ENCODE results near the gene NAT16.

Gene NAT16

DNA sequence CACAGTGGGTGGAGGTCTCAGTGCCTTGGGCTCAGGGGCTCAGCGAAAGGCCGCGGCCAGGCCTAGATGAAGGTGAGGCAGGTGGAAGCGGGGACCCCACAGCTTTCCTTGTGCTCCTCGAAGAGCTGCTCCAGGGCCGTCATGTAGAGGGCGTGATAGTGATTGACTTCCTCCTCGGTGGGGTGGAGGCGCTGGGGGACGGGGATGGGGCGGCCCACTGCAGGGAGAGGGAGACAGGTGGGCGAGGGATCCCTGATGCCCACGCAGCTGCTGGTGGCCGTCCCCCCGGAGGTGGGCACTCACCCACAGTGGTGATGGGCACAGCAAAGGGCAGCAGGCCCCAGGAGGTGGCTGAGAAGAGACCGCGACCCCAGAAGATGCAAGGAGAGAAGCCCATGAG, 15.8 kb upstream of the NAT16 start:
- DNase-seq (ENCODE audit: low spot score): no peak
- Mint-ChIP-seq H3K27me3 (ENCODE audit: low read depth) (peaks cover 15% of the 10 kb centered on the region), H3K4me3 (no peak overlapping the region), H3K9me3 (no peaks in the 10 kb centered on the region), H3K27ac (no peak overlapping the region), H3K36me3 (ENCODE audit: low read depth) (no peaks in the 10 kb centered on the region), H3K4me1 (ENCODE audit: low read depth) (peaks cover 2% of the 10 kb centered on the region)

DNA sequence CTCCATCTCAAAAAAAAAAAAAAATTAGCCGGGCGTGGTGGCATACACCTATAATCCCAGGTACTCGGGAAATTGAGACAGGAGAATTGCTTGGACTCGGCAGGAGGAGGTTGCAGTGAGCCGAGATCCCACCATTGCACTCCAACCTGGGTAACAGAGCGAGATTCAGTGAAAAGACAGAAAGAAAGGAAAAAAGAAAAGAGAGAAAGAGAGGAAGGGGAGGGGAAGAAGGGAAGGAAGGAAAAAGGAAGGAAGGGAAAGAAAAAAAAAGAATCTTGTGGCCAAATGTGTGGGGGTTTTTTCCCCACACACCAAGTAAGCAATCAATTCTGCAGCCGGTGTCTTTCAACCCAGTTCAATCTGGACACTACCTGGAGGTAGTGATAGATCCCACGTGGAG, 9.0 kb upstream of the NAT16 start:
- DNase-seq (ENCODE audit: low spot score): no peak
- H3K27ac Mint-ChIP-seq: no peak overlapping the region
- H3K4me1 Mint-ChIP-seq (ENCODE audit: low read depth): no peaks in the 10 kb centered on the region
- H3K27me3 Mint-ChIP-seq (ENCODE audit: low read depth): peaks cover 11% of the 10 kb centered on the region
- no peaks in the 10 kb centered on the region for H3K9me3 Mint-ChIP-seq
- no peaks in the 10 kb centered on the region for H3K36me3 Mint-ChIP-seq (ENCODE audit: low read depth)
- H3K4me3 Mint-ChIP-seq: no peak overlapping the region

GRCh38 chr7:101186844-101187428, 6.8 kb upstream of the NAT16 start:
- peaks cover 2% of the 10 kb centered on the region for H3K4me1 Mint-ChIP-seq (ENCODE audit: low read depth)
- H3K27ac Mint-ChIP-seq: no peak overlapping the region
- H3K27me3 Mint-ChIP-seq (ENCODE audit: low read depth): peaks cover 20% of the 10 kb centered on the region

GRCh38 chr7:101186194-101186593, 6.1 kb upstream of the NAT16 start:
- Mint-ChIP-seq H3K36me3 (ENCODE audit: low read depth) (no peaks in the 10 kb centered on the region), H3K4me3 (no peak overlapping the region), H3K27ac (no peak overlapping the region), H3K27me3 (ENCODE audit: low read depth) (peaks cover 22% of the 10 kb centered on the region), H3K4me1 (ENCODE audit: low read depth) (peaks cover 2% of the 10 kb centered on the region), H3K9me3 (no peaks in the 10 kb centered on the region)
- no peak for DNase-seq (ENCODE audit: low spot score)

More at GRCh38 chr7:101186844-101187428, 6.8 kb upstream of the NAT16 start:
- DNase-seq (ENCODE audit: low spot score): no peak
- no peak overlapping the region for H3K4me3 Mint-ChIP-seq
- H3K9me3 Mint-ChIP-seq: no peaks in the 10 kb centered on the region
- H3K36me3 Mint-ChIP-seq (ENCODE audit: low read depth): no peaks in the 10 kb centered on the region

- Mint-ChIP-seq H3K27me3 (ENCODE audit: low read depth) (peaks cover 29% of the 10 kb centered on the region), H3K9me3 (no peaks in the 10 kb centered on the region), H3K36me3 (ENCODE audit: low read depth) (no peaks in the 10 kb centered on the region), H3K27ac (no peak overlapping the region), H3K4me3 (no peak overlapping the region), H3K4me1 (ENCODE audit: low read depth) (peaks cover 2% of the 10 kb centered on the region)
- no peak for DNase-seq (ENCODE audit: low spot score)
Observed at GRCh38 chr7:101185258-101185839, 5.3 kb upstream of the NAT16 start.

GRCh38 chr7:101179713-101180112, 380 bp downstream of the NAT16 start:
- no peak overlapping the region for H3K27ac Mint-ChIP-seq

DNA sequence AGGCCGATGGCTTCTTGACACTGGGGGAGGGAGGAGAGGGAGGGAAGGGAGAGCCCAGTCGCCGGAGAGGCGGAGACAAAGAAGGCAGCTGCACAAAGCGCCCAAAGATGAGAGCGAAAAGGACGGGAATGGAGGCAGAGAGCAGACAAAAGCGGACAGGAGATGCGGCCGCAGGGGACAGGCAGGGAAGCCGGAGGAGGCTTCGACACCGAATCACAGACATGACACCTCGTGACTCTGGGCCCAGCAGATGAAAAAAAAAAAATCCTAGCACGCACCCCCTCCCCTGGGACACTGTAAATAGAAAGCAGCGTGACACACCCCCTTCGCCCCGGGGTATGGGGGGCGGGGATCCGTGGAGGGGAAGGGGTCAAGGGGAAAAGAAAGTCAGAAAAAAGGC, 976 bp downstream of the NAT16 start:
- no peak overlapping the region for H3K4me3 Mint-ChIP-seq
- no peaks in the 10 kb centered on the region for H3K9me3 Mint-ChIP-seq
- DNase-seq (ENCODE audit: low spot score): no peak
- H3K27me3 Mint-ChIP-seq (ENCODE audit: low read depth): peaks cover 73% of the 10 kb centered on the region
- H3K27ac Mint-ChIP-seq: no peak overlapping the region
- H3K36me3 Mint-ChIP-seq (ENCODE audit: low read depth): no peaks in the 10 kb centered on the region
- peaks cover 4% of the 10 kb centered on the region for H3K4me1 Mint-ChIP-seq (ENCODE audit: low read depth)

More at GRCh38 chr7:101179713-101180112, 380 bp downstream of the NAT16 start:
- no peaks in the 10 kb centered on the region for H3K36me3 Mint-ChIP-seq (ENCODE audit: low read depth)
- H3K27me3 Mint-ChIP-seq (ENCODE audit: low read depth): peaks cover 68% of the 10 kb centered on the region
- DNase-seq (ENCODE audit: low spot score): no peak
- H3K9me3 Mint-ChIP-seq: no peaks in the 10 kb centered on the region
- H3K4me3 Mint-ChIP-seq: no peak overlapping the region
- H3K4me1 Mint-ChIP-seq (ENCODE audit: low read depth): peaks cover 3% of the 10 kb centered on the region

DNA sequence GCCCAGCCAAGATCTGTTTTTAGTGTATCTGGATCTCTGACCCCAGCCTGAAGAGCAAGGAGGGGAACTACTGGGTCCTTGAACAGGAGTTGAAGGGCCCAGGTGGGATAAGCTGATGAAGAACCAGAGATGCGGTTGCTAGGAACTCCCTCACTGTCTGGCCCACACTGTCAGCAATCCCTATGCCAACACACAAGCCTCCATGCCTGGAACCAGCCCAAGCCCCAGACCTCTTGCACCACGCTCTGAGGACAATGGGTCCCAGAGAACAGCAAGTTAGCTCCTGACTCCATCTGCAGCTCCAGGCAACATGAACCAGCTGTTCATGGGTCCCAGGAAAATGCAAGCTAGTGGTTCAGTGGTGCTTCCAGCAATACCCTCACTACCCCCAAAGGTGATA, 2.4 kb downstream of the NAT16 start:
- Mint-ChIP-seq H3K4me1 (ENCODE audit: low read depth) (peaks cover 8% of the 10 kb centered on the region), H3K36me3 (ENCODE audit: low read depth) (peaks cover 2% of the 10 kb centered on the region), H3K4me3 (no peak overlapping the region), H3K27ac (no peak overlapping the region), H3K9me3 (no peaks in the 10 kb centered on the region), H3K27me3 (ENCODE audit: low read depth) (peaks cover 84% of the 10 kb centered on the region)
- no peak for DNase-seq (ENCODE audit: low spot score)

DNA sequence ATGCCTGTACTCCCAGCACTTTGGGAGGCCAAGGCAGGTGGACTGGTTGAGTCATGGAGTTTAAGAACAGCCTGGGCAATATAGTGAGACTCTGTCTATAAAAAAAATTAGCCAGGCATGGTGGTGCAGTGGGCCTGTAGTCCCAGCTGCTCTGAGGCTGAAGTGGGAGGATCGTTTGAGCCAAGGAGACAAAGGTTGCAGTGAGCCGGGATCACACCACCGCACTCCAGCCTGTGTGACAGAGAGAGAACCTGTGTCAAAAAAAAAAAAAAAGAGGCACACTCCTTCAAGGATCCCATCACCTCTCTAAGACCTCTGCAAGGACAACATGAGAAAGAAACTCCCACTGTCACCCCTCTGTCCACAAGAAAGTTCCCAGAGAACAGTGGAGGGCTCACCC, 4.4 kb downstream of the NAT16 start:
- no peak overlapping the region for H3K27ac Mint-ChIP-seq
- H3K9me3 Mint-ChIP-seq: no peaks in the 10 kb centered on the region
- no peak for DNase-seq (ENCODE audit: low spot score)
- peaks cover 2% of the 10 kb centered on the region for H3K36me3 Mint-ChIP-seq (ENCODE audit: low read depth)
- no peak overlapping the region for H3K4me3 Mint-ChIP-seq
- peaks cover 18% of the 10 kb centered on the region for H3K4me1 Mint-ChIP-seq (ENCODE audit: low read depth)
- H3K27me3 Mint-ChIP-seq (ENCODE audit: low read depth): peaks cover 85% of the 10 kb centered on the region

GRCh38 chr7:101174322-101174854, 5.7 kb downstream of the NAT16 start:
- H3K27me3 Mint-ChIP-seq (ENCODE audit: low read depth): peaks cover 91% of the 10 kb centered on the region
- H3K27ac Mint-ChIP-seq: peak overlapping the region; percentile 53
- H3K4me1 Mint-ChIP-seq (ENCODE audit: low read depth): peaks cover 27% of the 10 kb centered on the region
- no peak for DNase-seq (ENCODE audit: low spot score)
- no peaks in the 10 kb centered on the region for H3K9me3 Mint-ChIP-seq
- peaks cover 2% of the 10 kb centered on the region for H3K36me3 Mint-ChIP-seq (ENCODE audit: low read depth)
- peak overlapping the region; percentile 74 for H3K4me3 Mint-ChIP-seq

DNA sequence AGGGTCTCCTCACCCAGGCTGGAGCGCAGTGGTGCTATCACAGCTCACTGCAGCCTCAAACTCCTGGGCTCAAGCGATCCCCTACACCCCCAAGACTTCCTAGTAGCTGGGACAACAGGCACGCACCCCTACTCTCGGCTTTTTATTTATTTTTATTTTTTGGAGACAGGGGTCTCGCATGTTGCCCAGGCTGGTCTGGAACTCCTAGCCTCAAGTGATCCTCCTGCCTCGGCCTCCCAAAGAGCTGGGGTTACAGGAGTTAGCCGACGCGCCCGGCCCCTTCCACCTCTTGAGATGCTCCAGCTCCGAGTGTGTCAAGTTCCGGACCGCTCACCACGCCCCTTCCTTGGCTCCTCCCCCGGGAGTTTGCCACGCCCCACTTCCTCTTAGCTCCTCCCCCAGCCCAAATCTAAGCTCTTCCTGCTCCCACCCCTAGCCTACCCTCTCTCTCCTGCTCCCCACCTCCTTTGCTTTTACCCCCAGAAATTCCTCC, 6.3 kb downstream of the NAT16 start:
- DNase-seq (ENCODE audit: low spot score): peak; percentile 64
- Mint-ChIP-seq H3K4me1 (ENCODE audit: low read depth) (peaks cover 30% of the 10 kb centered on the region), H3K9me3 (no peaks in the 10 kb centered on the region), H3K27me3 (ENCODE audit: low read depth) (peaks cover 90% of the 10 kb centered on the region), H3K36me3 (ENCODE audit: low read depth) (peaks cover 2% of the 10 kb centered on the region), H3K4me3 (peak overlapping the region; percentile 74), H3K27ac (peak overlapping the region; percentile 53)

- H3K4me3 Mint-ChIP-seq: peak overlapping the region; percentile 36
- peaks cover 34% of the 10 kb centered on the region for H3K4me1 Mint-ChIP-seq (ENCODE audit: low read depth)
- H3K27me3 Mint-ChIP-seq (ENCODE audit: low read depth): peaks cover 88% of the 10 kb centered on the region
- H3K27ac Mint-ChIP-seq: no peak overlapping the region
- DNase-seq (ENCODE audit: low spot score): no peak
- H3K9me3 Mint-ChIP-seq: no peaks in the 10 kb centered on the region
- peaks cover 2% of the 10 kb centered on the region for H3K36me3 Mint-ChIP-seq (ENCODE audit: low read depth)
Observed at GRCh38 chr7:101172854-101173751, 7.0 kb downstream of the NAT16 start.

DNA sequence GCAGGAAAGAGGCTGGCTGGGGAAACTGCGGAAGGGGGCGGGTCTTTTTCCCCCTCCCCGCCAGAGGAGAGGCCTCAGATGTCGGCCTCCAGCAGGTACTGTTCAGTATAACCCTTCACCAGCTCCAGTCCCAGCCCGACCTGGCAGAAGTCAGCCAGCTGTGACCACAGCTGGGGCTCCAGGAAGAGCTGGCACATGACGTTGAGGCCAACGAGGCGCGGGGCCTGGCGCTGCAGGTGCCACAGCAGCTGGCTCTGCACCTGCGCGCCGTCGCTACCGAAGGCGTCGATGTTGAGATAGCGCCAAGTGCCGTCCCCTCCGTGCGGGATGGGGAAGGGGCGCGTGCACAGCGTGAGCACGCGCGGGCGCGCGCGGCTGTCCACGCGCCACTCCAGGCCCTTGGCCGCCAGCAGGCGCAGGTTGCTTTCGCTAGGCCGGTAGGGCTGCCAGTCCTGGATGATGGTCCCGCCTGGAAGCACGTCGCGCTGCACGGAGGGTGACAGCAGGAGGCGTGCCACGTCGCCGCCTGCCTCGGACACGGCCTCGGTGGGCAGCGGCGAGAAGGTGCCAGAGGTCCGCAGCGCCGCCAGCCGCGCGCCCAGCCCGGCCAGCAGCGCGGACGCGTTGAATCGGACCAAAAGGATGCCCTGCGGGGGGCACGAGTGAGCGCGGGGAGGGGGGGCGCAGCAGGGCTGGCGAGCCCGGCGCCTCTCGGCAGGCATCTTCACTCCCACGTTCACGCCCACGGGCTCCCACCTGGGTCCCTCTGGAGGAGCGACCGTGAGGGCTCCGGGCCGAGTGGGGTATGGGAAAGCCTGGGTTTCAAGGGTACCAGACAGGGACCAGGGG, 7.9 kb downstream of the NAT16 start:
- Mint-ChIP-seq H3K27me3 (ENCODE audit: low read depth) (peaks cover 88% of the 10 kb centered on the region), H3K27ac (no peak overlapping the region), H3K36me3 (ENCODE audit: low read depth) (peaks cover 2% of the 10 kb centered on the region), H3K4me3 (peak overlapping the region; percentile 44), H3K9me3 (no peaks in the 10 kb centered on the region), H3K4me1 (ENCODE audit: low read depth) (peaks cover 36% of the 10 kb centered on the region)
- DNase-seq (ENCODE audit: low spot score): no peak
